ENCODE results near the gene KIAA1210. TPM values are rescaled to one million over a fixed set of nuclear protein-coding genes. Genes with fewer than 3 reads are reported as not detected.

Gene KIAA1210
- total RNA-seq, 6 experiments from 2014 or later, result not detected

- H3K4me3 Mint-ChIP-seq, result no peak overlapping the region
- no peaks in the 10 kb centered on the region for H3K36me3 Mint-ChIP-seq (ENCODE audit: low read depth)
- H3K4me1 Mint-ChIP-seq (ENCODE audit: low read depth), result no peaks in the 10 kb centered on the region
- no peaks in the 10 kb centered on the region for H3K9me3 Mint-ChIP-seq
- no peak for DNase-seq
- H3K27me3 Mint-ChIP-seq (ENCODE audit: insufficient read depth), result peaks cover 19% of the 10 kb centered on the region
- H3K27ac Mint-ChIP-seq, result no peak overlapping the region
- TF ChIP-seq CTCF (IDR thresholded peaks at IDR 0.05), result no peak
Measured at GRCh38 chrX:119134466-119134865, 6.9 kb upstream of the KIAA1210 start.

- peaks cover 21% of the 10 kb centered on the region for H3K27me3 Mint-ChIP-seq (ENCODE audit: insufficient read depth)
Measured at GRCh38 chrX:119132961-119133360, 5.3 kb upstream of the KIAA1210 start.

GRCh38 chrX:119132316-119132715 is 4.7 kb upstream of the KIAA1210 start:
- no peak for TF ChIP-seq CTCF (IDR thresholded peaks at IDR 0.05)
- peaks cover 19% of the 10 kb centered on the region for H3K27me3 Mint-ChIP-seq (ENCODE audit: insufficient read depth)
- no peak for DNase-seq
- no peaks in the 10 kb centered on the region for H3K4me1 Mint-ChIP-seq (ENCODE audit: low read depth)
- H3K27ac Mint-ChIP-seq, result no peak overlapping the region
- H3K4me3 Mint-ChIP-seq, result no peak overlapping the region
- H3K9me3 Mint-ChIP-seq, result no peaks in the 10 kb centered on the region
- H3K36me3 Mint-ChIP-seq (ENCODE audit: low read depth), result no peaks in the 10 kb centered on the region

More at GRCh38 chrX:119132961-119133360, 5.3 kb upstream of the KIAA1210 start:
- no peak overlapping the region for H3K27ac Mint-ChIP-seq
- H3K4me1 Mint-ChIP-seq (ENCODE audit: low read depth), result no peaks in the 10 kb centered on the region
- H3K36me3 Mint-ChIP-seq (ENCODE audit: low read depth), result no peaks in the 10 kb centered on the region
- H3K9me3 Mint-ChIP-seq, result no peaks in the 10 kb centered on the region
- H3K4me3 Mint-ChIP-seq, result no peak overlapping the region
- no peak for DNase-seq
- no peak for TF ChIP-seq CTCF (IDR thresholded peaks at IDR 0.05)

GRCh38 chrX:119130911-119131310 is 3.3 kb upstream of the KIAA1210 start:
- Mint-ChIP-seq H3K9me3 (no peaks in the 10 kb centered on the region), H3K27ac (no peak overlapping the region), H3K27me3 (ENCODE audit: insufficient read depth) (peaks cover 21% of the 10 kb centered on the region), H3K4me1 (ENCODE audit: low read depth) (no peaks in the 10 kb centered on the region), H3K4me3 (no peak overlapping the region), H3K36me3 (ENCODE audit: low read depth) (no peaks in the 10 kb centered on the region)
- DNase-seq, result no peak
- no peak for TF ChIP-seq CTCF (IDR thresholded peaks at IDR 0.05)

- H3K9me3 Mint-ChIP-seq, result no peaks in the 10 kb centered on the region
- TF ChIP-seq CTCF (IDR thresholded peaks at IDR 0.05), result no peak
- H3K4me1 Mint-ChIP-seq (ENCODE audit: low read depth), result no peaks in the 10 kb centered on the region
- peak; percentile 17 for DNase-seq
- H3K36me3 Mint-ChIP-seq (ENCODE audit: low read depth), result no peaks in the 10 kb centered on the region
- peaks cover 11% of the 10 kb centered on the region; the same call in 1 of the 2 replicates for H3K27me3 Mint-ChIP-seq (ENCODE audit: insufficient read depth)
- H3K4me3 Mint-ChIP-seq, result no peak overlapping the region
- H3K27ac Mint-ChIP-seq, result no peak overlapping the region
Measured at GRCh38 chrX:119121341-119121740, 6.3 kb downstream of the KIAA1210 start.

Data from HFFc6 (cell line).